Endothelial cell of umbilical vein (primary cell): ENCODE data around the gene ZDHHC16. TPM values are rescaled to one million over a fixed set of nuclear protein-coding genes. Genes with fewer than 3 reads are reported as not detected.
A peak's percentile ranks its signal among the peaks of the same experiment; 100 is the strongest.

Experiments
- BruUV-seq: library from RNA; stranded (reverse); fragments of 400-500 nt; replicated peaks from 2 replicates; lab custom pipeline; 2021; lab: Mats Ljungman, UMichigan
- CTCF ChIA-PET: fragments of 300-600, 350-600 bp; sonication (Branson Sonifier 250); formaldehyde crosslinking; loops from one replicate; lab custom pipeline; 2021; ENCODE audit warnings: antibody characterized with exemption, inconsistent platforms; lab: Charles Lee
- POLR2A ChIA-PET: fragments of 300-600, 350-600 bp; sonication (Branson Sonifier 250); formaldehyde crosslinking; loops from one replicate; lab custom pipeline; 2021; ENCODE audit warnings: antibody characterized with exemption, inconsistent platforms; lab: Charles Lee
- DNase-seq: peaks from one replicate; pipeline ENCODE4 v3.0.0-alpha.2; 2011; ENCODE audit warnings: low read depth, low spot score
- FAIRE-seq: peaks from 2 replicates; lab custom pipeline; 2011; peaks lifted over from hg19 to GRCh38; lab: Jason Lieb, UNC
- H2AFZ ChIP-seq: 2 replicates; pipeline ENCODE4 v1.6.0; 2012; ENCODE audit warnings: low read depth, low read length, control low read depth, inconsistent platforms
- H3K27ac ChIP-seq: 2 replicates; pipeline ENCODE4 v1.5.1; 2011; ENCODE audit warnings: low read depth, mild to moderate bottlenecking, control low read depth, low read length, moderate library complexity; ENCODE audit not compliant: insufficient read depth
- H3K27me3 ChIP-seq, 2 experiments: 2 replicates each; pipeline versions ENCODE4 v1.6.0 to v1.6.1; 2011; ENCODE audit warnings: low read length in 2 of 2, mixed read lengths in 1 of 2; ENCODE audit not compliant: control insufficient read depth in 2 of 2, insufficient read depth in 2 of 2
- H3K36me3 ChIP-seq, 2 experiments: 2 replicates in 1 of 2; 3 replicates in 1 of 2; pipeline ENCODE4 v1.5.1; 2011; ENCODE audit warnings: low read length in 2 of 2, mild to moderate bottlenecking in 1 of 2, moderate library complexity in 1 of 2; ENCODE audit not compliant: control insufficient read depth in 2 of 2, insufficient read depth in 2 of 2; ENCODE audit errors: extremely low read depth in 1 of 2
- H3K4me1 ChIP-seq: 3 replicates; pipeline ENCODE4 v1.5.1; 2011; ENCODE audit warnings: mild to moderate bottlenecking, low read length; ENCODE audit not compliant: control insufficient read depth, insufficient read depth; ENCODE audit errors: extremely low read depth
- H3K4me2 ChIP-seq: 2 replicates; pipeline ENCODE4 v1.6.1; 2011; ENCODE audit warnings: low read length, control low read depth, mixed read lengths; ENCODE audit not compliant: insufficient read depth
- H3K4me3 ChIP-seq, 3 experiments: fragments of 200-600 bp in 1 of 3; sonication (generic), shearing (Covaris generic) in 1 of 3; replicated peaks in 1 of 3; 2 replicates each; pipeline ENCODE4 v1.5.1; 2011 to 2016; ENCODE audit warnings: control low read depth in 3 of 3, low read length in 3 of 3, mild to moderate bottlenecking in 2 of 3, inconsistent platforms in 1 of 3, low read depth in 1 of 3, moderate library complexity in 1 of 3; ENCODE audit not compliant: insufficient read depth in 1 of 3
- H3K79me2 ChIP-seq: 2 replicates; pipeline ENCODE4 v1.6.0; 2012; ENCODE audit warnings: low read length, inconsistent platforms; ENCODE audit not compliant: control insufficient read depth, insufficient read depth
- H3K9ac ChIP-seq: replicated peaks from 2 replicates; pipeline ENCODE3; 2011; ENCODE audit warnings: low read length, control low read depth; ENCODE audit not compliant: insufficient read depth; ENCODE audit errors: extremely low read depth
- H3K9me1 ChIP-seq: replicated peaks from 3 replicates; pipeline ENCODE4 v1.6.0; 2011; ENCODE audit warnings: mild to moderate bottlenecking, low read length; ENCODE audit not compliant: control insufficient read depth, insufficient read depth; ENCODE audit errors: extremely low read depth
- H3K9me3 ChIP-seq: replicated peaks from 2 replicates; pipeline ENCODE4 v1.5.1; 2012; ENCODE audit warnings: low read length, inconsistent platforms; ENCODE audit not compliant: control insufficient read depth, insufficient read depth
- H4K20me1 ChIP-seq: replicated peaks from 2 replicates; pipeline ENCODE3; 2011; ENCODE audit warnings: mild to moderate bottlenecking, low read length; ENCODE audit not compliant: control insufficient read depth, insufficient read depth; ENCODE audit errors: extremely low read depth
- CTCF ChIP-seq, 2 donors: IDR thresholded peaks; 1 replicate in 1 of 2; 2 replicates in 1 of 2; pipeline ENCODE4 v1.5.1; 2011; ENCODE audit warnings: low read length in 2 of 2, mild to moderate bottlenecking in 2 of 2, moderate library complexity in 2 of 2, control low read depth in 1 of 2, inconsistent platforms in 1 of 2, low read depth in 1 of 2; ENCODE audit not compliant: insufficient read depth in 1 of 2; ENCODE audit errors: extremely low read depth in 1 of 2
- EZH2 ChIP-seq: IDR thresholded peaks from 2 replicates; pipeline ENCODE4 v1.6.1; 2012; ENCODE audit warnings: borderline replicate concordance, low read depth, mild to moderate bottlenecking, moderate library complexity, low read length, inconsistent platforms; ENCODE audit not compliant: severe bottlenecking
- FOS ChIP-seq: IDR thresholded peaks from 2 replicates; pipeline ENCODE4 v1.6.1; 2011; ENCODE audit warnings: mild to moderate bottlenecking, low read length, moderate library complexity, borderline replicate concordance; ENCODE audit not compliant: insufficient read depth
- GATA2 ChIP-seq: IDR thresholded peaks from 2 replicates; pipeline ENCODE4 v1.7.0; 2011; ENCODE audit warnings: low read depth, mild to moderate bottlenecking, moderate library complexity, mixed read lengths, low read length; ENCODE audit not compliant: insufficient read length, insufficient read depth
- JUN ChIP-seq: IDR thresholded peaks from 2 replicates; pipeline ENCODE4 v1.6.1; 2011; ENCODE audit warnings: borderline replicate concordance, low read depth; ENCODE audit not compliant: insufficient read length, insufficient read depth
- MAX ChIP-seq: IDR thresholded peaks from 2 replicates; pipeline ENCODE4 v1.6.1; 2011; ENCODE audit not compliant: insufficient read depth, insufficient read length
- MYC ChIP-seq: IDR thresholded peaks from one replicate; pipeline ENCODE4 v1.6.1; 2011; ENCODE audit warnings: mild to moderate bottlenecking, low read depth, low read length
- POLR2A ChIP-seq: IDR thresholded peaks from 2 replicates; pipeline ENCODE4 v1.6.1; 2012; ENCODE audit warnings: low read depth, mild to moderate bottlenecking, control low read depth, low read length
- POLR2AphosphoS5 ChIP-seq: IDR thresholded peaks from 2 replicates; pipeline ENCODE4 v1.6.1; 2012; ENCODE audit warnings: low read depth, mild to moderate bottlenecking, control low read depth, low read length, moderate library complexity; ENCODE audit not compliant: insufficient read depth
- dilution Hi-C: fragments of 300-500 bp; cut with MboI; formaldehyde crosslinking; loops from one replicate; pipeline ENCODE4 v1.15.0; 2019; ENCODE audit warnings: low sequenced_read_pairs; ENCODE audit not compliant: extremely low pct_ligation_motif_present
- intact Hi-C: fragments of 100-400 bp; cut with micrococcal nuclease; formaldehyde crosslinking; loops from one replicate; pipeline ENCODE4 v1.10.0; 2022
- polyA plus RNA-seq, 4 experiments: library from polyadenylated mRNA; depleted of rRNA in 3 of 4; stranded (reverse) in 3 of 4; unstranded in 1 of 4; fragments of >200 nt; gene quantifications; 2 replicates each; pipeline versions ENCODE4 v1.2.1 to v1.2.3, GENCODE V29; 2011 to 2012; ENCODE audit warnings: missing spikeins in 1 of 4
- total RNA-seq: library from RNA; stranded (reverse); gene quantifications from 2 replicates; pipeline ENCODE4 v1.2.3, GENCODE V29; 2021

ZDHHC16 gene
- total and polyA plus RNA-seq, 2 donors (not counting 3 experiments of a cell fraction or from before 2014, with no cell fraction given), result 52.0 to 125 TPM

- Histone ChIP-seq H3K4me3 (peak within 1 kb of the TSS; percentile 54 to 84 (median 58)), H3K9ac (peak within 1 kb of the TSS; percentile 90), H3K9me3 (no peaks in the 10 kb centered on the region), H3K27me3 (no peaks in the 10 kb centered on the region), H3K4me1 (peaks cover 10% of the 10 kb centered on the region), H3K4me2 (peak within 1 kb of the TSS; percentile 94), H3K27ac (peak within 1 kb of the TSS; percentile 75), H3K9me1 (no peaks in the 10 kb centered on the region), H4K20me1 (no peaks in the 10 kb centered on the region), H3K36me3 (peaks cover 0 to 3% of the 10 kb centered on the region in 2 experiments), H3K79me2 (peaks cover 4% of the 10 kb centered on the region), H2AFZ (peak within 1 kb of the TSS; percentile 58)
- DNase-seq (peak; percentile 97), FAIRE-seq (peak; percentile 96)
- POLR2A ChIA-PET, result interaction anchor here (0.6 to 1.2 kb wide), 4 partner anchors 36 to 116 kb away, joined by 3 to 4 read pairs (median 3); partner anchors contain the start of gene ARHGAP19
- intact Hi-C loops, result loop anchor here (1.0 to 2.0 kb wide), 2 partner anchors 44 to 67 kb away; partner anchors contain the start of gene FRAT2
- BruUV-seq, result TSS peak; percentile 79
- CTCF ChIA-PET, result interaction anchor here (0.7 to 2.7 kb wide), 10 partner anchors 19 to 328 kb away, joined by 3 to 14 read pairs (median 6); partner anchors contain the start of gene FRAT2
- dilution Hi-C loops, result no loop called here
- TF ChIP-seq POLR2A (no peak), POLR2AphosphoS5 (peak; percentile 41), FOS (no peak), EZH2 (no peak), GATA2 (no peak), MAX (peak; percentile 98), JUN (peak; percentile 27), CTCF (IDR thresholded peaks at IDR 0.05; ENCODE audit: extremely low read depth in 1 of 2, insufficient read depth in 1 of 2, low read depth in 1 of 2, low read length in 2 of 2) (peak in 1 of 2 donors; percentile 5), MYC (peak; percentile 55)
These were observed 45.1 kb upstream of the ZDHHC16 start, which contains the start of gene RRP12 for GRCh38 chr10:97400665-97401454. Gene RRP12, minus strand, starts transcription at chr10:97401340. Its CDS starts 109 bp downstream, at chr10:97401231.
